Measurements from ENCODE around the gene ATAT1. TPM values are rescaled to one million over a fixed set of nuclear protein-coding genes. Genes with fewer than 3 reads are reported as not detected.
A peak's percentile ranks its signal among the peaks of the same experiment; 100 is the strongest.

Gene ATAT1
- total RNA-seq, 4 donors from 2014 or later: 8.2 to 25.2 (median 15.1) TPM

- Histone ChIP-seq H3K9me3 (no peaks in the 10 kb centered on the region), H3K27ac (peak within 1 kb of the TSS; percentile 87 to 97 (median 92)), H3K4me3 (peak within 1 kb of the TSS; percentile 70 to 86 (median 76)), H3K4me1 (peaks cover 0 to 31% (median 9%) of the 10 kb centered on the region in 4 donors), H3K36me3 (peaks cover 0 to 38% (median 0%) of the 10 kb centered on the region in 3 donors), H3K27me3 (no peaks in the 10 kb centered on the region)
- peak; percentile 95 to 100 (median 99) for DNase-seq
- TF ChIP-seq, protein P1, sequence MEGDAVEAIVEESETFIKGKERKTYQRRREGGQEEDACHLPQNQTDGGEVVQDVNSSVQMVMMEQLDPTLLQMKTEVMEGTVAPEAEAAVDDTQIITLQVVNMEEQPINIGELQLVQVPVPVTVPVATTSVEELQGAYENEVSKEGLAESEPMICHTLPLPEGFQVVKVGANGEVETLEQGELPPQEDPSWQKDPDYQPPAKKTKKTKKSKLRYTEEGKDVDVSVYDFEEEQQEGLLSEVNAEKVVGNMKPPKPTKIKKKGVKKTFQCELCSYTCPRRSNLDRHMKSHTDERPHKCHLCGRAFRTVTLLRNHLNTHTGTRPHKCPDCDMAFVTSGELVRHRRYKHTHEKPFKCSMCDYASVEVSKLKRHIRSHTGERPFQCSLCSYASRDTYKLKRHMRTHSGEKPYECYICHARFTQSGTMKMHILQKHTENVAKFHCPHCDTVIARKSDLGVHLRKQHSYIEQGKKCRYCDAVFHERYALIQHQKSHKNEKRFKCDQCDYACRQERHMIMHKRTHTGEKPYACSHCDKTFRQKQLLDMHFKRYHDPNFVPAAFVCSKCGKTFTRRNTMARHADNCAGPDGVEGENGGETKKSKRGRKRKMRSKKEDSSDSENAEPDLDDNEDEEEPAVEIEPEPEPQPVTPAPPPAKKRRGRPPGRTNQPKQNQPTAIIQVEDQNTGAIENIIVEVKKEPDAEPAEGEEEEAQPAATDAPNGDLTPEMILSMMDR (IDR thresholded peaks at IDR 0.05): no peak
- TF ChIP-seq POLR2A (IDR thresholded peaks at IDR 0.05): peak; percentile 100
These were observed 9.7 kb upstream of the ATAT1 start, which contains the start of gene PPP1R10 for GRCh38 chr6:30616811-30617564. PPP1R10 (minus strand) TSS chr6:30617243; CDS start chr6:30609944, 7,299 bp downstream.

DNA sequence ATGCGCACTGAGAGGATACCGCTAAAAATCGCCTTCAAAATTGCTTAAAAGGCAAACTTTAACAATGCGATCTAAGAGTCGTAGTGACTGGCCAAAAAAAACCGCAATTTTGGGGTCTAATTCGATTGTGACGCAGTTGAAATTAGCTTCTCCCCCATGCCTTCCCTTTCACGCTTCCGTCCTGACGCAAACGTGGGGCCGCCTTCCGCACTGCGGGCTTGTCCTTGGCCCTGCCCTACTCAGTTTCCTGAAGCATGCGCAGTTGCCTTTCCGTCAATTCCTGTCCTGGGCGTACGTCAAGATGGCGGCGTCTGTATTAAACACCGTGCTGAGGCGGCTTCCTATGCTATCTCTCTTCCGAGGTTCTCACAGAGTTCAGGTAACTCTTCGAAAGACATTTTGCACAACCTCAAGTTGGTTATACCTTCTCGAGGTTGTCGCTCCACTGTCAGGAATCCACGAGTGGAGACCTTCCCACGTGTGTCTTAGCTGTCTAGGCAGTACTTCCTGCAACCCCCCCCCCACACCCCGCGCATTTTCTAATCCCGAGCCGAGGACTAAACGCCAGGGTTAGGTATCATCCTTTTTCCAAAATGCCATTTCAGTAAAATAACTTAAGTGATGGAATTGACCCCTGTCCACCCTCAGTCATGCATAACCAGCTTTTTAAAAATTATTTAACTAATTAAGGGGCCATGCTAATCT, 9.0 kb upstream of the ATAT1 start, which contains the start of gene MRPS18B:
Gene MRPS18B (plus strand): TSS at position 276 of the 705 bp plus-strand sequence. CDS start 26 bp downstream, at position 302.
- H3K27me3 ChIP-seq: no peaks in the 10 kb centered on the region
- peak within 1 kb of the TSS; percentile 87 to 97 (median 92) for H3K27ac ChIP-seq
- no peaks in the 10 kb centered on the region for H3K9me3 ChIP-seq
- peak; percentile 94 to 99 (median 97) for DNase-seq
- H3K4me1 ChIP-seq: peaks cover 0 to 28% (median 9%) of the 10 kb centered on the region in 4 donors
- peak within 1 kb of the TSS; percentile 70 to 86 (median 76) for H3K4me3 ChIP-seq
- peaks cover 0 to 44% (median 0%) of the 10 kb centered on the region in 3 donors for H3K36me3 ChIP-seq
- TF ChIP-seq POLR2A (IDR thresholded peaks at IDR 0.05): peak; percentile 70 to 93
- TF ChIP-seq, protein P1 (IDR thresholded peaks at IDR 0.05): no peak

- peak in 1 of 3 donors; percentile 57 for DNase-seq
- peak; percentile 20 to 70 for TF ChIP-seq POLR2A (IDR thresholded peaks at IDR 0.05)
- TF ChIP-seq, protein P1 (IDR thresholded peaks at IDR 0.05): no peak
These were observed 8.3 kb upstream of the ATAT1 start for GRCh38 chr6:30618270-30618797.

GRCh38 chr6:30619561-30619960, 7.1 kb upstream of the ATAT1 start:
- no peak for TF ChIP-seq POLR2A (IDR thresholded peaks at IDR 0.05)
- TF ChIP-seq, protein P1 (IDR thresholded peaks at IDR 0.05): no peak
- no peak overlapping the region for H3K27ac ChIP-seq

More at GRCh38 chr6:30618270-30618797, 8.3 kb upstream of the ATAT1 start:
- Histone ChIP-seq H3K27me3 (no peaks in the 10 kb centered on the region), H3K9me3 (no peaks in the 10 kb centered on the region), H3K4me3 (peak overlapping the region; percentile 64 to 76 (median 72)), H3K4me1 (peaks cover 0 to 21% (median 9%) of the 10 kb centered on the region in 4 donors), H3K27ac (peak overlapping the region; percentile 87 to 97 (median 92)), H3K36me3 (peaks cover 0 to 48% (median 0%) of the 10 kb centered on the region in 3 donors)

DNA sequence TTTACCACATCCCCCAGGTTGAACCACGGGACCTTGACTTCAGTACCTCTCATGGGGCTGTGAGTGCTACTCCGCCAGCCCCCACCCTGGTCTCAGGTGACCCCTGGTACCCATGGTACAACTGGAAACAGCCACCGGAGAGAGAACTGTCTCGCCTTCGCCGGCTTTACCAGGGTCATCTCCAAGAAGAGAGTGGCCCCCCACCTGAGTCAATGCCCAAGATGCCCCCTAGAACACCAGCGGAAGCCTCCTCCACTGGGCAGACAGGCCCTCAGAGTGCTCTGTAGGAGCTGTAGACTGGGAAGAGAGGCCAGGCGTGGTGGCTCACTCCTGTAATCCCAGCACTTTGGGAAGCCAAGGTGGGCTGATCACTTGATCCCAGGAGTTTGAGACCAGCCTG, 1.2 kb upstream of the ATAT1 start:
- Histone ChIP-seq H3K27ac (peak overlapping the region in 3 of 4 donors; percentile 86 to 93 (median 92)), H3K4me1 (peaks cover 0 to 12% (median 1%) of the 10 kb centered on the region in 4 donors), H3K4me3 (no peak overlapping the region), H3K9me3 (no peaks in the 10 kb centered on the region), H3K27me3 (no peaks in the 10 kb centered on the region), H3K36me3 (peaks cover 0 to 75% (median 0%) of the 10 kb centered on the region in 3 donors)
- DNase-seq: no peak
- TF ChIP-seq, protein P1 (IDR thresholded peaks at IDR 0.05): no peak
- no peak for TF ChIP-seq POLR2A (IDR thresholded peaks at IDR 0.05)

More at GRCh38 chr6:30619561-30619960, 7.1 kb upstream of the ATAT1 start:
- H3K4me1 ChIP-seq: peaks cover 0 to 9% (median 4%) of the 10 kb centered on the region in 4 donors
- no peaks in the 10 kb centered on the region for H3K27me3 ChIP-seq
- no peak overlapping the region for H3K4me3 ChIP-seq
- H3K9me3 ChIP-seq: no peaks in the 10 kb centered on the region
- peak in 1 of 3 donors; percentile 26 for DNase-seq
- H3K36me3 ChIP-seq: peaks cover 0 to 61% (median 0%) of the 10 kb centered on the region in 3 donors
